NCI-H2171 (cell line): ENCODE measurements around the gene RABL2B.

Source experiments
- DNase-seq: peaks from one replicate; lab custom pipeline; 2025; lab: John Stamatoyannopoulos, UW

RABL2B gene

GRCh38 chr22:50737728-50738648, 45.4 kb downstream of the RABL2B start, which contains the start of gene ACR:
Gene ACR (plus strand): TSS chr22:50738204. CDS start chr22:50738236, 32 bp downstream.
- DNase-seq = no peak

- no peak for DNase-seq
These were observed 47.8 kb downstream of the RABL2B start for GRCh38 chr22:50735739-50736030.

DNA sequence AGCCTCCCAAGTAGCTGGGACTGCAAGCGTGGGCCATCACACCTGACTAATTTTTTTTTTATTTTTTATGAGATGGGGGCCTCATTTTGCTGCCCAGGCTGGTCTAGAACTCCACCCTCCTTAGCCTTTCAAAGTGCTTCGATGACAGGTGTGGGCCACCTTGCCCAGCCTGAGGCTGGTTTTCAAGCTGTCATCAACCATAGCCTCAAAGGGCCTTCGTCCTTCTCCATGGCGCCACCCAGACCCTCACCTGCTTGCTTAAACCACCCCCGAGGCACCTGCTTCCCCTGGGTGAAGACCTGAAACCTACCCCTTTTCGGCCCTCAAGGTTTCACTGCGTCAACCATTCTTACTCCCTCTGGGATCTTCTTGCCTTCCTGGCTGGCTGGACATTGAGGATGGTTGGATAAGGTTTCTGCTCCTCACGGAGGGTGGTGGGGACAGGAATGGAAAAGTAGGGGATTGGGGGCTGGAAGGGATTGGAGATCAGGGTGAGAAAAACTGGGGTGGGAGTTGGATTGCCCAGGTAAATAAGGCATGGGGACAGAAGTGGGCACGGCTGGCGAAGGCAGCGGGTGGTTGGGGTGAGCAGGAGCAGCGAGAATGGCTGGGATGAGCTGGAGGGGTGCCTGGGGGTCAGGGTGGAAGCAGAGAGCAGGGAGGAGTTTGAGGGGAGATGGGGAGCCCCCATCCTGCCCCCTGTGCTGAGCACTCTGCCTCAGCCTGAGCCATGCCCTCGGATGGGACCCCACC, 48.3 kb downstream of the RABL2B start:
- no peak for DNase-seq

- no peak for DNase-seq
These were observed 49.1 kb downstream of the RABL2B start for GRCh38 chr22:50734343-50734771.

- no peak for DNase-seq
These were observed 49.7 kb downstream of the RABL2B start for GRCh38 chr22:50733521-50734342.

GRCh38 chr22:50732681-50733080, 50.8 kb downstream of the RABL2B start:
- DNase-seq = no peak

DNA sequence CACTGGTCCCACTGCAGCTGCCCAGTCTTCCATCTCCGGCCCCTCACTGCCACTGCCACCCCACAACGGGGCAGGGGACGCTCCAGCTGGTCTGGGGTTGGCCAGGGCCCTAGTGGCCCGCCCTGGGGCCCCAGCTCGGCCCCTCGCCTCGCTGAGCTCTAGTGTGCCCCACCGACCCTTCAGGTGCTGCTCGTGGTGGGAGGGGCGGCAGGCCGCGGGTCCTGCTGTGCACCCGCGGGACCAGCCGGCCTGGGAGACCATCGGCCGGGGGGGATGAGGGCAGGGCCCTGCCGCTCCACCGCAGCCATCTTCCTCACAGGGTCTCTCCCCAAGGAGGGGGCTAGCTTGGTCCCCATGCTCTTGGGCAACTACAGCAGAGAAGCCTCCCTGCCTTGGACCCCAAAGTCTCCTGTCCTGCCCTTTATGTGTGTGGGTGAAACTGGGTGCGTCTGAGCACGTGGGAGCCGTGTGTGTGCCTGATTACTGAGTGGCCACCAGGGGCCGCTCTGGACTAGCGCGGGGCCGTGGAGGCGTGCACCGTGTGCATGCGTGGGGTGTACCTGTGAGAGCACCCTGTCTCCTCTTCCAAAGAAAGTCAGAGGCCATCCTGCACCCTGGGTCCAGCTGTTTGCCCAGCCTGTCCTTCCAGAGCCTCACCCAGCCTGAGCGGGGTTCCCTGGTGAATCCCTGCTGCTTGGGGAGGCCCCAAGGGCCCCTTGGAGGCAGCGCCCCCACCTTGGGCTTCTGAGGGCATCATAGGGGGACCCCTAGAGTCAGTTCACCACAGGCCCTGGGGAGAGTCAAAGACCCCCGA, 51.4 kb downstream of the RABL2B start:
- DNase-seq = peak; percentile 3

DNA sequence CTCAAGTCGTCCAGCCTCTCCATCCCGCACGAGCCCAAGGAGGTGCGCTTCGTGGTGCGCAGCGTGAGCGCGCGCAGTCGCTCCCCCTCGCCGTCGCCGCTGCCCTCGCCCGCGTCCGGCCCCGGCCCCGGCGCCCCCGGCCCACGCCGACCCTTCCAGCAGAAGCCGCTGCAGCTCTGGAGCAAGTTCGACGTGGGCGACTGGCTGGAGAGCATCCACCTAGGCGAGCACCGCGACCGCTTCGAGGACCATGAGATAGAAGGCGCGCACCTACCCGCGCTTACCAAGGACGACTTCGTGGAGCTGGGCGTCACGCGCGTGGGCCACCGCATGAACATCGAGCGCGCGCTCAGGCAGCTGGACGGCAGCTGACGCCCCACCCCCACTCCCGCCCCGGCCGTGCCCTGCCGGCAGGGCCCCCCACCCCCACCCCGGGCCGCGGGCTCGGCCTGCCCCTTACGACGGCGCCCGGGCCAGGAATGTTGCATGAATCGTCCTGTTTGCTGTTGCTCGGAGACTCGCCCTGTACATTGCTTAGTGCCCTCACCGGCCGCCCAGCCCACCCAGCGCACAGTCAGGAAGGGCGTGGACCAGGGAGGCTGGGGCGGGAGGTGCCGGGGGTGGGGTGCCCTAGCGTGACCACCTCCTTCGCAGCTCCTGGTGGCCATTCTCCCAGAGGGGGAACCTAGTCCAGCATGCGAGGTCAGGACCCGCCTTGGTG, 52.3 kb downstream of the RABL2B start:
- no peak for DNase-seq

- DNase-seq = no peak
These were observed 53.2 kb downstream of the RABL2B start for GRCh38 chr22:50730013-50730891.

GRCh38 chr22:50729391-50730012, 53.9 kb downstream of the RABL2B start:
- no peak for DNase-seq

DNA sequence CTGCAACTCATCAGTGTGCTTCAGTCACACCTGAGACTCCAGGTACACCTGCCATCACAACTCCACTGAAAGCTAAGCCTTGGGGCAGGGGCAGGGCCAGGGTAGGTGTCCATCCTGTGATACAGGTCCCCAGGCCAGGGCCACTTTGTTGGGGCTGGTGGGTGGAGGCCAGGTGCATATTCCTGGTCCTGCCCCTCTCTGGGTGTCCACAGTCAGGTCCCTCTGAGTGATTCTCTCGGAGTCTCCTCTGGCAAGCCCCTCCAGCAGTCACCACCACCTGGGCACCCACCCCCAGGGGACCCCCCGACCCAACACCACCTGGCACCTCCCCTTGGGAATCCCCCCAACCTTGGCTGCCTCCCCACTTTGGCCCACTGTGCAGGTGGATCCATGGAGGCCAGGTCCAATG, 54.9 kb downstream of the RABL2B start:
- no peak for DNase-seq

- DNase-seq = no peak
These were observed 55.5 kb downstream of the RABL2B start for GRCh38 chr22:50727678-50728522.

DNA sequence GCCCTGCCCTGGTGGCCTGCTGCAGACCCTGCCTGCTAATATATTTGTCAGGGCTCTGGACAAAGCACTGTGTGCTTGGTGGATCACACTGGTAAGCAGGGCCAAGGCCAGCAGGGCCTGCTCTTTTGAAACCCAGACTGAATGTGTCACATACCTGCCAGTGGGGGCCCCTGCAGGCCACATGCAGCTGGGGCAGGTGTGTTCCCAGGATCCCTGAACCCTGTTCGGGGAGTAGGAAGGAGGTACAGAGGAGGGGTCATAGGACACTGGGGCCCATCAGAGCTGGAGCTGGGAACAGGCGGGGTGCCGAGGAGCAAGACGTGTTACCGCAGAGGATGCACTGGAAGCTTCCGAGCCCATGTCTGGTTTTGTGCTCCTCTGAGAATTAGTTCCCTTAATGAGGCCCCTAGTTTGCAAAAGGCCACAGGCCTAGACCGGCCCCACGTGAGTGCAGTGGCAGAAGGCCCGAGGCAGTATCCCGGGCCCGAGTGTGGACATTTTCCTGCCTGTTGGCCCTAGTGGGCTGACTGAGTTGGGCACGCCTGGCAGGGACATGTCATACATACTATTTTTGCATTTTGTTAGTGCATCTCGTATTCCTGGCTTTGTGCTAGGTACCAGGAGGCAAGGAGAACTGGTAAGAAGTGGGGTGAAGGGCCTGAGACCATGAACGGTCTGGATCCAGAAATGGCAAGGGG, 56.6 kb downstream of the RABL2B start:
- no peak for DNase-seq

- no peak for DNase-seq
These were observed 57.8 kb downstream of the RABL2B start for GRCh38 chr22:50725597-50725996.

DNA sequence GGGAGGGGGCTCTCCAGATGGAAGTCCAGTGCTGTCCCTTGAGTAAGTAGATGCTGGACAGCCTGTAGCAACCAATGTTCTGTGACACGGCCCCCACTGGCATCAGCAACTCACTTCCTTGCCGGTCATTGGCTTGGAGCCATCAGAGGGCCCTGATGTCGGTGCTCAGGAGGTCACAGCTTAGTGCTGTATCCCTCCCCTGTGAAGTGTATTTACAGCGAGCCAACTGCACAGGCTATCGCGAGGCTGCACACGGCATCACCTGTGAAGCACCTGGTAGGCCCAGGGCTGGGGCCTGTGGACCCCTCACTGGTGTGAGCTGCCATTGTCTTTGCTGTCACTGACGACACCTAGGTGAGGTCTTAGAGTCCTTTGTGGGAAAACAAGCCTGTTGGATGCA, 58.8 kb downstream of the RABL2B start:
- no peak for DNase-seq

GRCh38 chr22:50723991-50724390, 59.4 kb downstream of the RABL2B start:
- DNase-seq = no peak

GRCh38 chr22:50722716-50723428, 60.6 kb downstream of the RABL2B start:
- no peak for DNase-seq
